Vagina (tissue), 2 donors: ENCODE data around the gene ALOX15B.

Experiments
- POLR2A ChIP-seq, 2 donors: fragments of 450-650 bp; IDR thresholded peaks; one replicate each; pipeline ENCODE4 v1.6.1; 2017; ENCODE audit warnings: antibody characterized with exemption in 2 of 2, mild to moderate bottlenecking in 2 of 2, moderate library complexity in 2 of 2
- TF ChIP-seq, protein P1 (sequence below), 3 experiments: fragments of 450-650 bp in 2 of 3; fragments of 200-600 bp in 1 of 3; sonication (generic) in 1 of 3; IDR thresholded peaks; one replicate each; pipeline ENCODE4 v1.5.1; 2017 to 2019; ENCODE audit warnings: antibody characterized with exemption in 3 of 3, mild to moderate bottlenecking in 2 of 3, moderate library complexity in 2 of 3

DNA sequence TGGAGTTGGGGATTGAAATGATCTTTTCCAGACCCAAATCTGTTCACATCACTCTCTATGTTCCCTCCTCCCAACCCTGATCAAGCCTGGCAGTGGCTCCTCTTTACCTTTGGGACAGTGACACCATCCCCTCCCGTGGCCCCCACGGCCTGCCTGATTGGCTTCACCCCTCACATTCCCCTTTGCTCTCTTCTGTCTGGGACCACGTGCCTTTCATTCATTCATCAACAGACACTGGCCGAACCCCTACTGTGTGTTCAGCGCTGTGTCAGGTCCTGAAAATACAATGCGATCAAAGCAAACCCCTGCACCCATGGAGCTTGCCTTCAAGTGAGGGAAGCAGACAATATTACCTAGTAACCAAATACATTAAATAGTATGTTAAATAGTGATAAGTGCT is 50.9 kb downstream of the ALOX15B start:
- TF ChIP-seq, protein P1, sequence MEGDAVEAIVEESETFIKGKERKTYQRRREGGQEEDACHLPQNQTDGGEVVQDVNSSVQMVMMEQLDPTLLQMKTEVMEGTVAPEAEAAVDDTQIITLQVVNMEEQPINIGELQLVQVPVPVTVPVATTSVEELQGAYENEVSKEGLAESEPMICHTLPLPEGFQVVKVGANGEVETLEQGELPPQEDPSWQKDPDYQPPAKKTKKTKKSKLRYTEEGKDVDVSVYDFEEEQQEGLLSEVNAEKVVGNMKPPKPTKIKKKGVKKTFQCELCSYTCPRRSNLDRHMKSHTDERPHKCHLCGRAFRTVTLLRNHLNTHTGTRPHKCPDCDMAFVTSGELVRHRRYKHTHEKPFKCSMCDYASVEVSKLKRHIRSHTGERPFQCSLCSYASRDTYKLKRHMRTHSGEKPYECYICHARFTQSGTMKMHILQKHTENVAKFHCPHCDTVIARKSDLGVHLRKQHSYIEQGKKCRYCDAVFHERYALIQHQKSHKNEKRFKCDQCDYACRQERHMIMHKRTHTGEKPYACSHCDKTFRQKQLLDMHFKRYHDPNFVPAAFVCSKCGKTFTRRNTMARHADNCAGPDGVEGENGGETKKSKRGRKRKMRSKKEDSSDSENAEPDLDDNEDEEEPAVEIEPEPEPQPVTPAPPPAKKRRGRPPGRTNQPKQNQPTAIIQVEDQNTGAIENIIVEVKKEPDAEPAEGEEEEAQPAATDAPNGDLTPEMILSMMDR (IDR thresholded peaks at IDR 0.05) = no peak
- no peak for TF ChIP-seq POLR2A (IDR thresholded peaks at IDR 0.05)
